Epithelial cell of proximal tubule (primary cell): ENCODE data around the gene BAHD1. TPM values are rescaled to one million over a fixed set of nuclear protein-coding genes. Genes with fewer than 3 reads are reported as not detected.

Experiments used
- DNase-seq: peaks from one replicate; pipeline ENCODE4 v3.0.0-alpha.2; 2011; ENCODE audit warnings: low read depth
- H3K4me3 ChIP-seq: 2 replicates; pipeline ENCODE4 v1.5.1; 2011; ENCODE audit warnings: low read depth, mild to moderate bottlenecking, low read length
- total RNA-seq: library from RNA; depleted of rRNA; stranded (reverse); fragments of >200 nt; gene quantifications from 2 replicates; pipeline ENCODE4 v1.2.3, GENCODE V29; 2015
- TF ChIP-seq, protein P1 (sequence below): conservative IDR thresholded peaks from 2 replicates; pipeline ENCODE4 v1.5.1; 2012; ENCODE audit warnings: low read depth, mild to moderate bottlenecking, low read length

The BAHD1 gene
- total RNA-seq, 1 donor from 2014 or later = 14.0 TPM

DNA sequence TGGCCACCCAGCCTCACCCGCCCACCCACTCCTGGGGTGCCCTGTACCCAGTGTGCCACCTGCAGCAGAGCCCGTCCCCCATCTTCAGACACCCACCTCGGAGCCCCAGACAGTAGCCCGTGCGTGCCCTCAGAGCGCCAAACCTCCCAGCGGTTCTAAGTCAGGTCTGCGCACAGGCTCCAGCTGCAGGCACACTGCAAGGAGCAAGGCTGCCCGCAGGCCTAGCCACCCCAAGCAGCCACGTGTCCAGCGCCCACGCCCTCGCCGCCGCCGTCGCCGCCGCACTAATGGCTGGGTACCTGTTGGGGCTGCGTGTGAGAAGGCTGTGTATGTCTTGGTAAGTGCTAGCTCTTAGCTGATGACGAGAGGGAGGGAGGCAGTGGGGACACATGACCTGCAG, 21.2 kb downstream of the BAHD1 start:
- TF ChIP-seq, protein P1, sequence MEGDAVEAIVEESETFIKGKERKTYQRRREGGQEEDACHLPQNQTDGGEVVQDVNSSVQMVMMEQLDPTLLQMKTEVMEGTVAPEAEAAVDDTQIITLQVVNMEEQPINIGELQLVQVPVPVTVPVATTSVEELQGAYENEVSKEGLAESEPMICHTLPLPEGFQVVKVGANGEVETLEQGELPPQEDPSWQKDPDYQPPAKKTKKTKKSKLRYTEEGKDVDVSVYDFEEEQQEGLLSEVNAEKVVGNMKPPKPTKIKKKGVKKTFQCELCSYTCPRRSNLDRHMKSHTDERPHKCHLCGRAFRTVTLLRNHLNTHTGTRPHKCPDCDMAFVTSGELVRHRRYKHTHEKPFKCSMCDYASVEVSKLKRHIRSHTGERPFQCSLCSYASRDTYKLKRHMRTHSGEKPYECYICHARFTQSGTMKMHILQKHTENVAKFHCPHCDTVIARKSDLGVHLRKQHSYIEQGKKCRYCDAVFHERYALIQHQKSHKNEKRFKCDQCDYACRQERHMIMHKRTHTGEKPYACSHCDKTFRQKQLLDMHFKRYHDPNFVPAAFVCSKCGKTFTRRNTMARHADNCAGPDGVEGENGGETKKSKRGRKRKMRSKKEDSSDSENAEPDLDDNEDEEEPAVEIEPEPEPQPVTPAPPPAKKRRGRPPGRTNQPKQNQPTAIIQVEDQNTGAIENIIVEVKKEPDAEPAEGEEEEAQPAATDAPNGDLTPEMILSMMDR = no peak
- no peak overlapping the region for H3K4me3 ChIP-seq
- DNase-seq = no peak

DNA sequence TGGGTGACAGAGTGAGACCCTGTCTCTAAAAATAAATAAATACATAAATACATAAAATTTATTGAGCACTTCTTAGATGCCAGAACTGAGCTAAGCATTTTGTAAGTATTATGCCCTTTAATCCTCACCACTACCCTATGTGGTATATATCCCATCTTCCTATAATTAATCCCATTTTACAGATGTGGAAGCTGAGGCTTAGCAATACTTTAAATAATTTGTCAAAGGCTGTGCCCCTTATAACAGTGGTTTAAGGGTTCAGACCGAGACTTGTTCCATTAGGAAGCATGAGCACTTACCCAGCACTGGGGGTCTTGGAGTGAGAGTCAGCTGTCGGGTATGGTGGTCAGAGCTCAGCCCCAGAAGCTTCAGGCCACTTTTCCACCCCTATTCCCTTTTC, 22.5 kb downstream of the BAHD1 start:
- DNase-seq = no peak
- TF ChIP-seq, protein P1 = no peak
- H3K4me3 ChIP-seq = no peak overlapping the region

DNA sequence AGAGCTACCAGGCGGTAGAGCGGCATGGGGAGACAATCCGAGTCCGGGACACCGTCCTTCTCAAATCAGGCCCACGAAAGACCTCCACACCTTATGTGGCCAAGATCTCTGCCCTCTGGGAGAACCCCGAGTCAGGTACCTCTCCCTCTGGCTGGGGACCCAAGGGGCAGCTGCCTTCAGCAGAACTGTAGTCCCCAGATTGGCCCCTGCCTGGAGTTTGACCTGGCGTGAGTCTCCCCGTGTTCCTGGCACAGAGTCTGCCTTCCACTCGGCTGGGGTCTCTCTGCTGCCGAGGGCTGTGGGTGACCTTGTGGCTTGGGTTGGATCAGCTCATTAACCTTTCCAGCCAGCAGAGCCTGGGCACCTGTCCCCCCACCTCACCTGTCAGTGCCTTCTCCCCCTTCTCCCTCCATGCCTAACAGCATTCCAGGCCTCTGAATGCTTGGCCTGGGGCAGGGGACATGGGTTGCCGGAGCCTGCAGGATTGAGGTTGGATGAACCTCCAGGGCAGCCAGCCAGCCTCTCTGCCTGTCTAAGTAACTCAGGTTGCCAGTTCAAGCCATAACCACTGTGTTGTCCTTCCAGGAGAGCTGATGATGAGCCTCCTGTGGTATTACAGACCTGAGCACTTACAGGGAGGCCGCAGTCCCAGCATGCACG, 23.3 kb downstream of the BAHD1 start:
- H3K4me3 ChIP-seq = no peak overlapping the region
- no peak for DNase-seq
- TF ChIP-seq, protein P1 = no peak

DNA sequence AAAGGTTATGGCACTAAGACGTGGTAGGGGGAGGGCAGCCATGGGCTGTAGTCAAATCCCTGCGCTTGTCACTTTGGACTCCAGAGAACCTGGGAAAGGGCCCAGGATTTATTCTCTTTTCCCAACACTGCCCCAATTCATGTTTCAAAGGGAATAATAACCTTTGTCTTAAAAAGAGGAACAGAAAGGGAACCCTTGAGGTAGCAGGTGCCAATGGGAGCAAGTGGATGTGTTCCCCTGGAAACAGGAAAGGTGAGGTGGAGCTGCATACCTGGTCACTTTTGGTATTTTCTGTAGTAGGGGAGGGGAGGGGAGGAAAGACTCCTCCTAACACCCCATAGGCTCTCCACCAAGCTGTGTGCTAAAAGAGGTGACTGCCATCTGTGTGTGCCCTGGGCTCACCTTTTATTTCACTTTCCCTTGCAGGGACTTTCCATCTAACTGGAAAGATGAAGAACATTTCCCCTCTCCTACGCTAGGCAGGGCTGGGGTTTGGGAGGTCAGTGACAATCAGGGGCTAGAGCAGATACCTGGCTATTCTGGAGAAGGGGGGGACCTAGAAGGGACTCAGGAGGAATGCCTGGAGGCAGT, 23.9 kb downstream of the BAHD1 start:
- H3K4me3 ChIP-seq = no peak overlapping the region
- TF ChIP-seq, protein P1 = no peak
- no peak for DNase-seq

DNA sequence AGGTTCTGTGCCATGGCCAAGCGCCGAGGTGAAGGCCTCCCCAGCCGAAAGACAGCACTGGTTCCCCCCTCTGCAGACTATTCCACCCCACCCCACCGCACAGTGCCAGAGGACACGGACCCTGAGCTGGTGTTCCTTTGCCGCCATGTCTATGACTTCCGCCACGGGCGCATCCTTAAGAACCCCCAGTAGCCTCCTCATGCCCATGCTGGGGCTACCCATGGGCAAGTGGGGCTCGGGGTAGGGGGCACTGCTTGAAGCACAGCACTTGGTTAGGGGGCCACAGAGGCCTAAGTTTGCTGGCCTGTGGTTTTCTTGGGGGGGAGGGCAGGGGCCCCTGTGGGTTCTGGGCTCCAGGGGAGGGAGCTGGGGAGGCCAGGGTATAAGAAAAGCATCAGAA, 25.2 kb downstream of the BAHD1 start:
- TF ChIP-seq, protein P1 = no peak
- no peak for DNase-seq
- no peak overlapping the region for H3K4me3 ChIP-seq

DNA sequence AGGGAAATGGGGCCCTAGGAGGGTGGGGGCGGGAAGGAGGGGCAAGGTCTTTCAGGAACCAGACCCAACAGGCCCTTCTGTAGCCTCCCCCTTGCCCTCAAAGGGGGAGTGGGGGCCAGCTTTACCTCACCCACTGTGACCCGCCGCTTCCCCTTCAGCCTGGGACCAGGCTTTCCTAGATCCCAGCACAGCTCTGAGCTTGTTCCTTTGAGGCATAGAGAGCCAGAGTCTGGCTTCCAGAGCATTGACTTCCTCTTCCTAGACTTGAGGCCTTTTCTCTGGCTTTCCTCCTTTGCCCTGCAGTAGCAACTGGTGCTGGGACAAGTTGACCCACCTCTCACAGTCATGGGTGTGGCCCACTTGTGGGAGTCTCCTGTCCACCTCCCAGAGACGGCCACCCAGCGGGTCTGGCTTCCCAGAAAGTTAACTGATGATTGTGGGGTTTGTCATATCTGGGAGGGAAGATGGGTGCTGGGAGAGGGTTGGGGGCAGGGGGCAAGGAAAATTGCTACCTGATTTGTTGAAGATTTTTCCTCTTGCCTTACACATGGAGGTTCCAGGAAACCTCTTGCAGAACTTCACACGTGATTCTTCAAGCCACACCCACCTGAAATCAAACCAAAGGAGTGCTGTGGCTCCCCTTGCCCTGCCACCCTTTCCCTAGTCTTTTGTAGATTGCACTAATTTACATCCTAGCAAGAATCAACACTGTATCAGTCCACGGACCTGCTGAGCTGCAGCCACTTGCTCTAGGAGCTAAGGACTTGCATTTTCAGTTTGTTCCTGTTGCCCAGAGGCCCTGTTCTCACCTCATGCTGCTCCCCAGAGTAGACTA, 25.9 kb downstream of the BAHD1 start:
- DNase-seq = no peak
- TF ChIP-seq, protein P1 = no peak
- H3K4me3 ChIP-seq = no peak overlapping the region
